GM12875 (cell line): ENCODE data around the gene FAM200B.

Experiments
- H3K4me3 ChIP-seq: one replicate; pipeline ENCODE4 v1.5.1; 2011; ENCODE audit warnings: low read depth, low read length, control low read depth
- TF ChIP-seq, protein P1 (sequence below): IDR thresholded peaks from 2 replicates; pipeline ENCODE4 v1.5.1; 2011; ENCODE audit warnings: low read depth, mild to moderate bottlenecking, control low read depth, inconsistent platforms, low read length, moderate library complexity, borderline replicate concordance; ENCODE audit not compliant: insufficient read depth

Gene FAM200B

DNA sequence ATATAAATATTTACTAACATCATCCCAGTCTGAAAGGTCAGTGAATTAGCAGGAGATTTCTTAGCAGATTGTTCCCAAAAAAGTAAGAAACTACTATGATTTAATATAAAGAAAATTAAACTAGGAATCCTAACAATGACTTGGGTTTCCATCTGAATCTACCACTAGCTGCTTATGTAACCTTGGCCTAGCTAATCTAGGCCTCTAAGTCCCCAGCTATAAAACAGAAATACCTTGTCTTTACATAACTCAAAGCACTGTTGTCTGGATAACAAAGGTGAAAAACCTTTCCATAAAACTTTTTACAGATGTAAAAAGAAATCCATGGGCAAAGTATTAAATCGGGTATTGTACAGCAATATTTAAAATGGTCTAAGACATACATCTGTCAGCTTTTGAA, 29.4 kb upstream of the FAM200B start:
- no peak overlapping the region for H3K4me3 ChIP-seq

DNA sequence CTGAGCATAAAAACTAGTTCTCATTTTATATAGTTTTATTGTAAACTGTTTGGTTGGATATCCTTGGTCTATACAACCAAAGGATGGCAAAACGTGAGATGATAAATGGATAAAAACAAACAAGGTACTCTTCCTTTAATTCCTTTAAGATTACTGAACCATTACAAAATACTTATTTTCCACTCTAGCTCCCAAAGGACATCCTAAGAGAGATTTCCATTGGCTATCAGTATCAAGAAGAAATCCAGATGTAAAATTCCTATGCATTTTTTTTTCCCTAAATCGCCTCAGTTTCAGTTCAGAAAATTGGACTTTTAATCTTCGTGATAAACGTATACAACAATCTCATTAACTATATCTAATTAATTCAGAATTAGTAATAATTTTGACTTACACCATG, 28.8 kb upstream of the FAM200B start:
- H3K4me3 ChIP-seq, result no peak overlapping the region
- TF ChIP-seq, protein P1, sequence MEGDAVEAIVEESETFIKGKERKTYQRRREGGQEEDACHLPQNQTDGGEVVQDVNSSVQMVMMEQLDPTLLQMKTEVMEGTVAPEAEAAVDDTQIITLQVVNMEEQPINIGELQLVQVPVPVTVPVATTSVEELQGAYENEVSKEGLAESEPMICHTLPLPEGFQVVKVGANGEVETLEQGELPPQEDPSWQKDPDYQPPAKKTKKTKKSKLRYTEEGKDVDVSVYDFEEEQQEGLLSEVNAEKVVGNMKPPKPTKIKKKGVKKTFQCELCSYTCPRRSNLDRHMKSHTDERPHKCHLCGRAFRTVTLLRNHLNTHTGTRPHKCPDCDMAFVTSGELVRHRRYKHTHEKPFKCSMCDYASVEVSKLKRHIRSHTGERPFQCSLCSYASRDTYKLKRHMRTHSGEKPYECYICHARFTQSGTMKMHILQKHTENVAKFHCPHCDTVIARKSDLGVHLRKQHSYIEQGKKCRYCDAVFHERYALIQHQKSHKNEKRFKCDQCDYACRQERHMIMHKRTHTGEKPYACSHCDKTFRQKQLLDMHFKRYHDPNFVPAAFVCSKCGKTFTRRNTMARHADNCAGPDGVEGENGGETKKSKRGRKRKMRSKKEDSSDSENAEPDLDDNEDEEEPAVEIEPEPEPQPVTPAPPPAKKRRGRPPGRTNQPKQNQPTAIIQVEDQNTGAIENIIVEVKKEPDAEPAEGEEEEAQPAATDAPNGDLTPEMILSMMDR, result no peak

More for the DNA sequence above, 29.4 kb upstream of the FAM200B start:
- TF ChIP-seq, protein P1, result no peak

DNA sequence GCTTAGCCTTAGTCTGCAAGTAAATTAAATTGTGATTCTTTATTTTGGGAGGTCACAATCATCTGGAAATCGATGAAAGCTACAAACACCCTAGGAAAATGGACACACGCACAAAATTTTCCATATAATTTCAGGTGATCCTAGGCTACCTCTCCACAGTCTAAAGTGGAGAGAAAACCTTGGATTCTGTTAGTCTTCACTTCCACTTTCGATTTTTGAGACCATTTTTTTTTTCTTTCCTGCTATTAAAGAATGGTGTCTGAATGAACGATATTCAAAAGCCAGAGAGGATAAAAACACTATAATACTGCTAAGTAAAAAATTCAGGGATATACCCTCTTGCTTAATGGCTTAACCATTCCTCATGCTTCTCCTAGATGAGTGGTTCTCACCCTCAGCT, 28.2 kb upstream of the FAM200B start:
- TF ChIP-seq, protein P1, result no peak
- H3K4me3 ChIP-seq, result peak overlapping the region; percentile 90

DNA sequence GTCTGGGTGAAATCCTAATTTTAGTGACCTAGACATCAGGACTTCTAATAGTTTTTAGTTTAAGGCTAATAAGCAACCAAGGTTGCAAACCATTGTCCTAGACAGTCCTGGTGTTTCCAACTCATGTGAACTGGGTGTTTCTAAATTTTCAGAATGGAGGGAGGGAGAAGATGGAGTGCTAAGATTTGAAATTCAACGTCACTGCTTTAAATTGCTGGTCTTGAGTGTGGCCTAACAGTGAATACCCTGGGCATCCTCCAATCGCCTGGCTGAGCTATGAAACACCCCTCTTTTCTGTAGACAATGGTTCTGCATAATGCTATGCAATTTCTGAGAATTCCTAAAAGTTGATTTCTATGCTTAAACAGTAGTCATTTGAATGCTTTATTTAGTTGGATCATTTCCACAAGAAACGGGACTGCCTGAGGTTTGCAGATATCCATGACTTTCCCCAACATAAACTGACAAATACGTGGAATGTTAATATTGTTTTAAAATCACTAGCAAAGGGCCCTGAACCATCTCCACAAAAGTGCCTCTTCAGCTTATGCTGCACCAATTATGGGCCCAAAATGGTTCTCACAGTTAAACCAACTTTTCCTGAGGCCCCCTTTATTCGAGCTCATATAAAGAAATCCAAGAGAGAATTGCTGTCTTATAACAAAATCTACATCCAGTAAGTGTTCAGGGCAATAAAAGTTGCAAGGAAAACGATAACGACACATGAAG, 27.6 kb upstream of the FAM200B start:
- H3K4me3 ChIP-seq, result peak overlapping the region; percentile 90
- TF ChIP-seq, protein P1, result no peak

DNA sequence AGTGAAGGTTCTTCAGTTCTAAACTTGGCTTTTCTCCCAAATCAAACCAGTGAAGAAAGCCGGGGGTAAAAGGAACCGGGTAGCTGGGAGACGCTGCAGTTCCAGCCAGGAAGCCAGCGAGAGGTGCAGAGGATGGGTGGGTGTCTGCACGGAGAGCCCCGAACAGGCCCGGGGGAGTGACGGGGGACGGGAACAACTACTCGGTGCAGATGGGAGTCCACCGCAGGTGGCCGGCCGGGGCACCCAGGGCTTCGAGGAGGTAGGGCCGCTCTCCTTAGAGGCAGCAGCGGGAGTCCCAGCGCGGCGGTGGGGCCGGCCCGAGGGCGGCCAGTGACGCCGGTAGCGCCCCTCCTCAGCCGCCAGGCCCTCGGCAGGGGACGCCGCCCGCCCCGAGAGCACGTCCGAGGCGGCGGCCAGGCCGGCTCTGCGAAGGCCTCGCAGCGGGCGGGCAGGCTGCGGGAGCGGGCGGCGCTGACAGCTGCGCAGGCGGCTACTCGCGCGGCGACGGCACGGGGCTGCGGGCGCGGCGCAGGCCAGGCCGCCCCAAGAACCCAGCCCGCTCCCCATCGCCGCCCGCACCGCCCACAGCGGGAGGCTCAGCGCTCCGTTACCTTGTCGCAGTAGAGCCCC, 26.9 kb upstream of the FAM200B start:
- TF ChIP-seq, protein P1, result no peak
- peak overlapping the region; percentile 90 for H3K4me3 ChIP-seq

DNA sequence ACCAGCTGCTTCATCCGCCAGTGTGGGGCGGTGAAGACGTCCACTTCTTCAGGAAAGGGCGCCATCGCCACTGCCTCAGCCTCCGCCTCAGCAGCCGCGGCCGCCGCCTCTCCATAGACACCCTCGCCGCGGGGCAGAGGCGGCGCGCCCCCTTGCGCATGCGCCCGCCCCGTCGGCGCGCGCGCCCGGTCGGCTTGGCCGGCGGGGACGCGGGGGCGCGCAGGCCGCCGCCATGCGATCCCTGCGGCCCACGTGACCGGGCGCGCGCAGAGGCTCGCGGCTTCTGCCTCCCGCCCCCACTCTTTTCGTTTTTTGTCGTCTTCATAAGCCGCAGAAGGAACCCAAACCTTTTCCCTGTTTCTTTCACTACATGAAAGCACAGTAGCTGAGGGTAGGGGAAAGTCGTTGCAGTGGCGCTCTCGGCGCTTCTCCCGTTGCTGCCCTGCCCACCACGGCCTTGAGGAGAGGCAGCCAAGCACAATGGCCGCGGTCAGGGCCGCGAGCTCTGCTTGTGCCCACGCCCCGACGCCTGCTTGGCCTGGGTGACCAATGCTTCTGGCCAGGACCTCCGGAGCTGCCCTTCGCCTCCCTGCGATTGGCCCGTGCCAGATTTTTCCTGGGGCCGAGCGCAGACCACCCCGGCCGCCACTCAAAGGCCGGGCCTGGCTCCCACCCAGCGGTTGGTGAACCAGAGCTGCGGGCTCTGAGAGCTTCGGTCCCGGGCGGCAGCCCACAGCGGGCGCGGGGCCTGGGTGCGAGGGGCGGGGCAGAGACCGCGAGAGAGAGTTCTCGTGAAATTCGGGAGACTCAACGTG, 26.2 kb upstream of the FAM200B start, which contains the start of gene FBXL5:
TSS of gene FBXL5 (minus strand) at position 135 of the 815 bp plus-strand sequence. CDS start at position 65, 70 bp downstream.
- peak within 1 kb of the TSS; percentile 90 for H3K4me3 ChIP-seq
- TF ChIP-seq, protein P1, result no peak

DNA sequence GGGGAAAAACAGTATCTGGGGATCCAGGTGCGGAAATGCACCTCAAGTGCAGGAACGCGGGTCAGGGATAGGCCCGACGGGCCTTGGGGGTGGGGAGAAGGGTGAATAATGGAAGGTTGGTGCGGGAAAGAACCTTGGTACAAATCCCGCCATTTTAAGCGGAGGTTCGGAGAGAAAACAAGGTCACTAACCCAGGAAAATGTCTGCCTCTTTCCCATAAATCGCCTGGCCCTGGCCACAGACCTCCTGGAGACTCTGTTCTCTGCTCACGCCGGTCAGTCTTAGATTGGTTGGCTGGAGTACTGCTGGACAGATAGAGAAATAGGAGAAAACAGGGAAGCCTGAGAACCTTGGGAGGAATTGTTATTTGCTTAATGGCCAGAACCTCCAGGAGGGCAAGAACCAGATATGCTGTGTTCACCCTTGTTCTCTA, 25.6 kb upstream of the FAM200B start:
- TF ChIP-seq, protein P1, result no peak
- H3K4me3 ChIP-seq, result no peak overlapping the region
